GM21515 (cell line): ENCODE results near the gene KCNH8.
"Not testable (repeated sequence)": the region's sequence is repeated elsewhere in the genome, so short reads cannot be mapped to it uniquely, and the experiment has no call there.

Experiments
- ATAC-seq: cut with Tn5 transposase; IDR thresholded peaks from one replicate; pipeline ENCODE4 v1.9.1; 2021; ENCODE audit not compliant: unreplicated experiment

KCNH8 gene

GRCh38 chr3:19147905-19148767 lies at the start of gene KCNH8:
Gene KCNH8 (plus strand): TSS chr3:19148510. CDS start chr3:19148720, 210 bp downstream.
- no peak for ATAC-seq

DNA sequence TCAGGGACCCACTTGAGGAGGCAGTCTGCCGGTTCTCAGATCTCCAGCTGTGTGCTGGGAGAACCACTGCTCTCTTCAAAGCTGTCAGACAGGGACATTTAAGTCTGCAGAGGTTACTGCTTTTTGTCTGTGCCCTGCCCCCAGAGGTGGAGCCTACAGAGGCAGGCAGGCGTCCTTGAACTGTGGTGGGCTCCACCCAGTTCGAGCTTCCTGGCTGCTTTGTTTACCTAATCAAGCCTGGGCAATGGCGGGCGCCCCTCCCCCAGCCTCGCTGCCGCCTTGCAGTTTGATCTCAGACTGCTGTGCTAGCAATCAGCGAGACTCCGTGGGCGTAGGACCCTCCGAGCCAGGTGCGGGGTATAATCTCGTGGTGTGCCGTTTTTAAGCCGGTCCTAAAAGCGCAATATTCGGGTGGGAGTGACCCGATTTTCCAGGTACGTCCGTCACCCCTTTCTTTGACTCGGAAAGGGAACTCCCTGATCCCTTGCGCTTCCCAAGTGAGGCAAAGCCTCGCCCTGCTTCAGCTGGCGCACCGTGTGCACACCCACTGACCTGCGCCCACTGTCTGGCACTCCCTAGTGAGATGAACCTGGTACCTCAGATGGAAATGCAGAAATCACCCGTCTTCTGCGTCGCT lies 45.5 kb upstream of the KCNH8 start:
- not testable (repeated sequence) for ATAC-seq

- no peak for ATAC-seq
Observed at GRCh38 chr3:19103510-19103909, 44.8 kb upstream of the KCNH8 start.

DNA sequence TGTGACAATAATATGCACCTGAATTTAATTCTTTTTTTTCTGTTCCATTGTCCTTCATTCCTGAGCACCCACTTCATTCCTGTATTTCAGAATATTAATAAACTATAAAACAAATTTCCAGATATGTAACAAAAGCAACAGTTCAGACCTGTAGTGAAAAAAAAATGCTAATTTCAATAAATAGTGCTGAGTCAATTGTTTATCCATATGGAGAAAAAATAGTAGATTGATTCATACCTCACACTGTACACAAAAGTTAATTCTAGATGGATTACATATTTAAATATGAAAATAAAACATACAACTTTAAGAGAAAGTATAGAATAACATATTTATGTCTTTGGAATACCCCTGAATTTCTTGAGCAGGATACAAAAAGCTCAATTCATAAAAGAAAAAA lies 43.9 kb upstream of the KCNH8 start:
- no peak for ATAC-seq

- no peak for ATAC-seq
Observed at GRCh38 chr3:19105826-19106225, 42.5 kb upstream of the KCNH8 start.

DNA sequence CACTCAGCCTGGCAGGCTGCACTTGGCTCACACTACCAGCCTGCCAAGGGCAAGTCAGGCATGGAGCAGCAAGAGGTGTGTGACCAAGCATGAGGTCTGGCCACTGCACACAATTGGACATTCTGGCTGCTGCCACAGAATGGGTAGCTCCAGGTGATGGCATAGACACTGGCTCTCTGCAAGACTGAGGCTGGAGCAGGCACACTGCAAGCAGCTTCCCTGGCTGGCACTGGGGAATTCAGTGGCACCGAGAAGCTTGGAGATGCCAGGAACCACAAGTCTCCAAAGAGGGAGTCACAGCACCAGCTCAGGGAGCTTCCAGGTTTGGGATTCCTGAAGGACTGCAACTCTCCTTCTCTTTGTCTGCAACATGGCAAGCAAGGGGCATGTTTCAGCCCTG lies 42.0 kb upstream of the KCNH8 start:
- ATAC-seq: no peak

DNA sequence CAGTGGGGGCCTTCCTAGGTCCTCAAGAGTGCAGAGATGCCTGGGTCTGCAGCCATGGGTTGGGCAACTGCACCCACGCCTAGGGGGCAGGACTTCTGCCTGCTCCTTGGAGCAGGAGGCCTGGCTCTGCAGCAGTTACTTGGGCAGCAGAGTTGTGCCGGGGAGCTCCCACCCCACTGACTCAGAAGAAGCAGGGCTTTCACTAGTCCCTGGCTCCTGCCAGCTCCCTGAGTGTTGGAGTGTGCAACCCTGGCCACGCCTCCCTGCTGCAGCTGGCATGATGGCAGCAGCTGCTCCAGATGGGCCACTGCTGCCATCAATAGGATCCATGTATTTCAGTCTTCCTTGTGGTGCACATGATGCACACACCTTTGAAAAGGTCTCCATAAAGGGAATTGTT lies 40.6 kb upstream of the KCNH8 start:
- no peak for ATAC-seq

DNA sequence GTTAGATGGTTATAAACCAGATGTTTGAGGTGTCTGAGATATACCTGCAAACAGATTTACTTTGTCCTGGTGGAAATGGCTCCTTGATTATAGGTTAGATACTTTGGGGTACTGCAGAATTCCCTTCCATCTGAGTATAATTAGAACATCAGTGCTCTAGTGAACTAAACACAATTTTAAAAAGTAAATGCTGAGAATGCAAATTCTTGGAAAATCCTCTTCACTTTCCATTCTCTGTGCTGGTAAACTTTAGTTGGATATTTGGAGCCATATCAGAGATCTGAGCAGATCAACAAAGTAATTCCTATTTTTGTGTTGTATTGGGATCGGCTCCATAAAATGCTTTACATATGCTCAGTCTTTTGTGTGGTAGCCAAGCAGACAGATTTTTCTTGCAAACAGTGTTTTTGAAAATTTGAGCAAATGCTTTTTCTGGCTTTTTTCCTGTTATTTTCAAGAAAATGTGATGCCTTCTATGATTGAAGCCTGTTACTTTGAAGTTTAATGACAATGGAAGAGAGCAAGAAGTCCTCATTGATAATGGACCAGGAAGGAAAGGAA lies 37.9 kb upstream of the KCNH8 start:
- no peak for ATAC-seq

DNA sequence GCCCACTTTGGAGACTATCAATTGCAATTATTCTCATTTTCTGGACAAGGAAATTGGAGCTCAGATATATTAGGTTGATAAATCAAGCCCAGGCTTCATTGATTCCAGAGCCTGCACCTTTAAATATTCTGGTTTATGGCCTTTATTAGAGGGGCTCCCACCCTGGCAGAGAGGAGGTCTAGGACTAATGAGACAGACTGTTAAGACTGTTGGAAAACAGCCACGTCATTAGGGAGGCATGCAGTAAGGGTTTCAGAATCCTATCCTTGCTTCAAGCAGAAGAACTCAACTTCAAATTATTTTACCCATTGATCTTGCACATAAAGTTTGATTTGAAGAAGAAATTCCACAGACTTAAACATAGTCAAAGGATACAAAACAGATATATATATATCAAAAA lies 33.8 kb upstream of the KCNH8 start:
- ATAC-seq: no peak

DNA sequence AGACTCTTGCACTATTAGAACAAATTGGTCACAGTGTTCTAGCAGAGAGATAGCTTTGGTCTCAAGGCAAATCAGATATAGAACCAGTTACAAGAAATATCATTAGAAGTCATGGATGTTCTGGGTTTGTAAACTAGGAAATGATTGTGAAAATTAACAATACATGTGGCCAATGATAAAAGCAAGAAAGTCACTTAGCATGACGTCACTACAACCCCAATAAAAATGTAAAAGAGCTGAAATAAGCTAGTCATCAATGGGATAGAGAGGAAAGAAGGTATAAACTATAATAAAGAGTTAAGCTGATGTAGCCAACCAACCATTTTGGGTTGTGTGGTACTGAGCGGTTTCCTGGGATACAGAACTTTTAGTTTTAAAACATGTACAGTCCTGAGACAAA lies 32.1 kb upstream of the KCNH8 start:
- ATAC-seq: no peak

DNA sequence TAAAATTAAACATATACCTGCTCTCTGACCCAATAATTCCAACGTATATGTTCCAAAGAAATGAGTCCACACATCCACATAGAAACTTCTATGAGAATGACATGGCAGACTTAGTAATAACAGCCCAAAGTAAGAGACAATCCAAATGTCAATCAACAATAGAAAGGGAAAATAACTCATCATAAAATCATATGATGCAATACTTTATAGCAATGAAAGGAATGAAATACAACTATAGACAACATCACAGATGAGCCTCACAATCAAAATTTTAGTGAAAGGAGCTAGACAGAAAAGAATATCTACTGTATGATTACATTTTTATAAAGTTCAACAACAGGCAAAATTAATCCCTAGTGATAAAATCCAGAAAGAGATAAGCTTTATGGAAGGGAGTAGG lies 23.6 kb upstream of the KCNH8 start:
- no peak for ATAC-seq

- no peak for ATAC-seq
Observed at GRCh38 chr3:19139863-19140262, 8.4 kb upstream of the KCNH8 start.

DNA sequence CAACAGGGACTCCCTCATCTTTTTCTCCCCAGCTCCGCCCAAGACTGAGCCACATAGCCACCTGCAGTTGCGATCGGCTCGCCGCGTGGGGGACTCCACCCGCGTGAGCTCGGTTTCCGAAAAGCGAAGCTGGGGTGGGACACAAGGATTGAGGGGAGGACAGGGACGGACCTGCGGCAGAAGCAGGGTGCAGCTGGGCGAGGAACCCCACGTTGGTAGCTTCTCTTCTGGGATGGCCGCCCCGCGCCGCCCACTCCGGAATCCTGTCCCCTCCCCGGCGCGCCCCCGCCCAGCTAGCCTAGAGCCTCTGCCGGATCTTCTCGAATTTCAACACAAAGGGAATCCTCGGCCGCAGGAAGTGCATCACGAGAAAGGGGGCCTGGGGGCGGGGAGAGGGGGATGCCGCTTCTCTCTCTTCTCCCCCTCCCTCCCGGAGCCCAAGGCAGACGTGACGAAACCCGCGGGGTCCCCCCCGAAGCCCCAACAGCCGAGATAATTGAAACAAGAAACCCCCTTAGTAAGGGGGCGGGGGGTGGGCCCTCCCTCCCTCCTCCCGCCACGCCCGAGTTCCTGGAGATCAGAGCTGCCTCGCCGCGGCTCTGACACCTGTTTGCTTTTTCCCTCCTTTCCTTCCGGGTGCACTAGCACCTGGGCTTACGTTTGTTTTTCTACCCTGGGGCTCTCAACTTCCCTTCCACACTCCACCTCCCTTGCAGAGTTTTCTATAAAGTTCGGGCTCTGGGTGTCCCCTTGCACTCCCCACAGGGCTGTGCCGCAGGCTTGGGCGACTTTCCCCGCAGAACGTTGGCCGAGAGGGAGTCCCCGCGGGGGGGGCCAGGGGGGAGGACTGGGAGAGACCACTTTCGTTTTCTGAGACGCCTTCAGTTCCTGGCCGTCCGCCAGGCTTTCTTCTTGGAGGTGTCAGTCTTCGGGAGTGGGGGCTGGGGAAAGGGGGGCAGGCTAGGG lies 1.3 kb upstream of the KCNH8 start:
- peak; percentile 82 for ATAC-seq

- ATAC-seq: no peak
Observed at GRCh38 chr3:19148768-19149091, 420 bp downstream of the KCNH8 start.

GRCh38 chr3:19149368-19149767 lies 1.1 kb downstream of the KCNH8 start:
- no peak for ATAC-seq

- ATAC-seq: no peak
Observed at GRCh38 chr3:19151171-19151570, 2.9 kb downstream of the KCNH8 start.

DNA sequence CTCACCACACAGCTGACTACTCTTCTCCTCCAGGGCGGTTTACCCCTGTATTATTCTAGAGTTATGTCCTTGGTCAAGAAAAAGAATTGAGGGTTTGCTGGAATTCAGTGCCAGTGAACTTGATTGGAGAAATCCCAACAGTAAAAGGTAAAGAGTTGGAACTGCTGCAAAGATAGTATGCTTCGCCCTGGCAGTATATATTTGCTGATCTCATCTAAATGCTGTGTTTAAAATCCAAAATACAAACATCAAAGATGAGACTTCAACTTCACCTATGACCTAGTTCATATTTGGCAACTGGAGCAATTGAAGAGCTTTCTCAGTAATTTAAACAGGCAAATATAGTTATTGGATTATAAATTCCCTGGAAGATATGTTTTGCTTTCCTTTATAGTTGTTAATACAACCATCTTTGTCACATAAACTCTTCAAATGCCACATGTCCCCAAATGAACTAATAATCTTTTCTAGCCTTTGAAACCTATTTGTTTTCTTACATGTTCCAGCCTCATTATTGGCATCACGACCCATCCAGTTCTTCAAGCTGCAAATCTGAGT lies 6.5 kb downstream of the KCNH8 start:
- ATAC-seq: no peak

GRCh38 chr3:19155375-19155774 lies 7.1 kb downstream of the KCNH8 start:
- no peak for ATAC-seq

DNA sequence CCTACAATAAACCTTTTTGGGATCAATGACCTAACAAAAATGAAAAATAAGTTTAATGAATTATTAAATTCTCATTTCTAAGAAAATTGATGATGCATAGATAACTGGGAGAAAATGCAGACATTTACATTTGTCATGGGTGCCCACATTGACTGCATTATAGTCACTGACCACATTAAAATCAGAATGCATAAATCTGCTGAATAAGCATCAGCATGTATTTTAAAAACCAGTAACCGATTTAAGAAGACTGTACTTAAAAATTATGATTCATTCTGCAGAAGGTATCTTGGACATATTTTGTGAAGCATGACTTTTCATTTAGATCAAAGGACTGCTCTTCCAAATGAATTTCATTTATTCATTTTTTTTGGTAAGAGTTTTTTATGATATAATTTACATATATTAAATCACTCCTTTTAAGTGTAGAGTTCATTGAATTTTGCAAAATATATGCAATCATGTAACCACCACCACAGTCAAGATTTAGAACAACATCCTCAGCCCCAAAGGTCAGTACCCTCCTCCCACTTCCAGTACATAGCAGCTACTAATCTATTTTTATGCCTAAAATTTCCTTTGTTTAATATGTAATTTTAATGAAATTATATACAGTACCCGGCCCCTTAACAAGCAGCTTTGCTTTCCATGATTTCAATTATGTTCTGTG lies 11.8 kb downstream of the KCNH8 start:
- ATAC-seq: no peak

DNA sequence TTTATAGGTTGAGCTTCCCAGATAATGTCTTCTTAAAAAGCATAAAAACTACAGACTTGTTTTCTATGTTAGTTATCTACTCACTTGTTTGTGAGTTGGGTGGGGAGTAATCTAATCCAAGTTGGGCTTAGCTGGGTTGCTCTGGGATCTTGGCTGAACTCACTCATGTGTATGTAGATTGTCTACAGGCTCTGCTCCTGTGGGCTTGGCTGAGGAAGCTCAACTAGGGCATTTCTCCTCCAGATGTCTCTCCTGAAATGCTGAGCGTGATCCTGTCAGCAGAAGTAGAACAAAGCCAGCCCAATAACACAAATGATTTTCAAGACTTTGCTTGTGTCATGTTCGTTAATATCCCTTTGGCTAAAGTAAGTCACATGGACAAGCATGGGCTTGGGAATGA lies 17.3 kb downstream of the KCNH8 start:
- ATAC-seq: no peak
